RWPE2 (cell line): ENCODE results near the gene CDC42BPG.

Experiments
- ATAC-seq: fragments of 200-7000 bp; cut with Tn5 transposase; 3 replicates; pipeline ENCODE4 v1.9.1; 2021; ENCODE audit warnings: low read depth
- DNase-seq: peaks from one replicate; pipeline ENCODE4 v3.0.0-alpha.2; 2020; ENCODE audit warnings: low spot score
- H3K27ac ChIP-seq: fragments of 450-650 bp; 2 replicates; pipeline ENCODE4 v1.5.1; 2017; ENCODE audit warnings: mild to moderate bottlenecking; ENCODE audit not compliant: poor library complexity, severe bottlenecking
- H3K27me3 ChIP-seq: fragments of 250-450 bp; sonication (Bioruptor Pico); 2 replicates; pipeline ENCODE4 v1.5.1; 2021; ENCODE audit warnings: mild to moderate bottlenecking, moderate library complexity; ENCODE audit not compliant: insufficient read depth, poor library complexity, severe bottlenecking
- H3K36me3 ChIP-seq: fragments of 250-450 bp; sonication (Bioruptor Pico); 2 replicates; pipeline ENCODE4 v1.5.1; 2020; ENCODE audit warnings: low read depth, mild to moderate bottlenecking, moderate library complexity
- H3K4me1 ChIP-seq: fragments of 250-450 bp; sonication (Bioruptor Pico); 2 replicates; pipeline ENCODE4 v1.5.1; 2021; ENCODE audit warnings: mild to moderate bottlenecking, moderate library complexity; ENCODE audit not compliant: insufficient read depth, poor library complexity, severe bottlenecking
- H3K4me3 ChIP-seq: fragments of 250-450 bp; sonication (Bioruptor Pico); 2 replicates; pipeline ENCODE4 v1.5.1; 2021; ENCODE audit warnings: mild to moderate bottlenecking, moderate library complexity; ENCODE audit not compliant: severe bottlenecking
- H3K9me3 ChIP-seq: fragments of 250-450 bp; sonication (Bioruptor Pico); 2 replicates; pipeline ENCODE4 v1.5.1; 2021; ENCODE audit warnings: mild to moderate bottlenecking, moderate library complexity; ENCODE audit not compliant: severe bottlenecking
- CTCF ChIP-seq: fragments of 450-650 bp; IDR thresholded peaks from one replicate; pipeline ENCODE4 v1.5.1; 2017; ENCODE audit warnings: mild to moderate bottlenecking, moderate library complexity; ENCODE audit not compliant: poor library complexity, severe bottlenecking

Gene CDC42BPG

GRCh38 chr11:64789331-64790204 is 54.9 kb downstream of the CDC42BPG start:
- H3K27ac ChIP-seq: no peak overlapping the region
- no peak for TF ChIP-seq CTCF
- ATAC-seq (no peak), DNase-seq (no peak)
- no peak overlapping the region for H3K4me3 ChIP-seq
- no peaks in the 10 kb centered on the region for H3K36me3 ChIP-seq
- no peaks in the 10 kb centered on the region for H3K4me1 ChIP-seq
- H3K9me3 ChIP-seq: no peaks in the 10 kb centered on the region
- H3K27me3 ChIP-seq: no peaks in the 10 kb centered on the region

GRCh38 chr11:64788321-64789215 is 55.9 kb downstream of the CDC42BPG start:
- no peak overlapping the region for H3K4me3 ChIP-seq
- no peaks in the 10 kb centered on the region for H3K36me3 ChIP-seq
- H3K27ac ChIP-seq: no peak overlapping the region
- H3K9me3 ChIP-seq: no peaks in the 10 kb centered on the region
- no peak for DNase-seq
- no peak for ATAC-seq
- TF ChIP-seq CTCF: no peak
- H3K4me1 ChIP-seq: no peaks in the 10 kb centered on the region
- no peaks in the 10 kb centered on the region for H3K27me3 ChIP-seq

GRCh38 chr11:64787526-64788320 is 56.7 kb downstream of the CDC42BPG start:
- peak; percentile 43; the same call in 1 of the 3 replicates for ATAC-seq
- Histone ChIP-seq H3K4me3 (no peak overlapping the region), H3K9me3 (no peaks in the 10 kb centered on the region), H3K36me3 (no peaks in the 10 kb centered on the region), H3K27ac (no peak overlapping the region), H3K27me3 (no peaks in the 10 kb centered on the region), H3K4me1 (no peaks in the 10 kb centered on the region)
- TF ChIP-seq CTCF: peak; percentile 75
- DNase-seq: peak; percentile 65

GRCh38 chr11:64786308-64786707 is 58.1 kb downstream of the CDC42BPG start:
- Histone ChIP-seq H3K9me3 (no peaks in the 10 kb centered on the region), H3K4me3 (no peak overlapping the region), H3K27ac (no peak overlapping the region), H3K27me3 (no peaks in the 10 kb centered on the region), H3K36me3 (no peaks in the 10 kb centered on the region), H3K4me1 (no peaks in the 10 kb centered on the region)
- DNase-seq (no peak), ATAC-seq (no peak)
- TF ChIP-seq CTCF: no peak
